Retinal pigment epithelial cell (primary cell): ENCODE measurements around the gene EDEM3.
"Not testable (repeated sequence)": the region's sequence is repeated elsewhere in the genome, so short reads cannot be mapped to it uniquely, and the experiment has no call there.

Experiments used
- DNase-seq: peaks from one replicate; pipeline ENCODE4 v3.0.0-alpha.2; 2010; ENCODE audit warnings: low read depth
- H3K4me3 ChIP-seq: 2 replicates; pipeline ENCODE4 v1.5.1; 2011; ENCODE audit warnings: mild to moderate bottlenecking, low read length, control low read depth, moderate library complexity
- TF ChIP-seq, protein P1 (sequence below): conservative IDR thresholded peaks from 2 replicates; pipeline ENCODE4 v1.5.1; 2011; ENCODE audit warnings: low read depth, low read length, control low read depth, inconsistent platforms

Gene EDEM3

DNA sequence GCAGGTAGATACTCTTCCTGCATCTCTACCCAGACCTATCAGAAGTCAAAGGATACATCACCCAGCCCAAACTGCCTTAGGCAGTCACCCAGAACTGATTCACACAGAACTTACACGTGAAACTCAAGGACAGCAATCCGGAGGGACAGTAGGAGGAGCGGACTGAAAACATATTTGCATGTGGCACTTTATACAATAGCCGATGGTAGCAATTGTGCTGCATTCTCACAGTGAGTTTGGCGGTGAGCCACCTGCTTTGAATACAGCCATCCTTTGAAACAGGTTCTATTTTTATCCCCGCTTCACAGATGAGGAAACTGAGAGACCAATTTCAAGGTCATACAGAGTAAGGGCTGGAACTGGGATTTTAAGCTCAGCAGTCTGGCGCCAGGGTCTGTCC is 69.5 kb downstream of the EDEM3 start:
- DNase-seq = no peak
- TF ChIP-seq, protein P1, sequence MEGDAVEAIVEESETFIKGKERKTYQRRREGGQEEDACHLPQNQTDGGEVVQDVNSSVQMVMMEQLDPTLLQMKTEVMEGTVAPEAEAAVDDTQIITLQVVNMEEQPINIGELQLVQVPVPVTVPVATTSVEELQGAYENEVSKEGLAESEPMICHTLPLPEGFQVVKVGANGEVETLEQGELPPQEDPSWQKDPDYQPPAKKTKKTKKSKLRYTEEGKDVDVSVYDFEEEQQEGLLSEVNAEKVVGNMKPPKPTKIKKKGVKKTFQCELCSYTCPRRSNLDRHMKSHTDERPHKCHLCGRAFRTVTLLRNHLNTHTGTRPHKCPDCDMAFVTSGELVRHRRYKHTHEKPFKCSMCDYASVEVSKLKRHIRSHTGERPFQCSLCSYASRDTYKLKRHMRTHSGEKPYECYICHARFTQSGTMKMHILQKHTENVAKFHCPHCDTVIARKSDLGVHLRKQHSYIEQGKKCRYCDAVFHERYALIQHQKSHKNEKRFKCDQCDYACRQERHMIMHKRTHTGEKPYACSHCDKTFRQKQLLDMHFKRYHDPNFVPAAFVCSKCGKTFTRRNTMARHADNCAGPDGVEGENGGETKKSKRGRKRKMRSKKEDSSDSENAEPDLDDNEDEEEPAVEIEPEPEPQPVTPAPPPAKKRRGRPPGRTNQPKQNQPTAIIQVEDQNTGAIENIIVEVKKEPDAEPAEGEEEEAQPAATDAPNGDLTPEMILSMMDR = no peak
- no peak overlapping the region for H3K4me3 ChIP-seq

DNA sequence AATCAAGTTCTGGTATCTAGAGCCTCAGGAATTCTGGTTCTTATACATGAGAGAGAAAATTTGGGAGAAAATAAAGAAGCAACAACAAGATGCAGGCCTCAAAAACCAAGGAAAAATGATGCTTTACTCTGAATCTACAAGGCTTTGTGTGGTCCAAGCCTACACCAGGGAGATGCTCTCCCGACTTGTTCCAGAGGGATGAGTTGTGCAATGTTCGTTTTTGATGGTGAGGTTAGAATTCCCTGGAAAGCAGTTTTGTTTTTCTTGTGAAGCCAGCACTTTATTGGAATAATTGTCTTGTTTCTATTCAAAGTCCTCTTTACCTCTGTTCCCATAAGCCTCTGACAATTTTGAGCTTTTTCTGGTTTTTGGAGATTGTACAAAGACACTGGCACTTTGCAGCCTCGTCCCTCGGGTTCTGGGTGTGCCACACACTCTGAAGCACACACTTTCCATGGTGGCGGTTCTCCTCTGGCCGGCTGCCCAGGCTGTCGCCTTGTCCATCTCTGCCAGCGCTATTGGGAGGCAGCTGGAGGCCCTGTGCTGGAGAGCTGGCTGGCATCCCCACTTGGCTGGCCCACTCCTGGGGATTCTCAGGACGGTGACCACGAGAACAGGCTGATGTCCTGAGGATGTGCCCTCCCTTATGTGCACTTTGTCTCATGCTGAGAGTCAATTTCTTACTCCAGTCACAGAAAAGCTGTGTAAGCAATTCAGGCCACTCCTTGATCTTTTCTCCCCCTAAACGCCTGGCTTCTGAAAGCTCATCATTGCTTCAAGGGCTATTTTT is 70.2 kb downstream of the EDEM3 start:
- DNase-seq = no peak
- TF ChIP-seq, protein P1 = no peak
- H3K4me3 ChIP-seq = no peak overlapping the region

GRCh38 chr1:184682956-184683355 is 71.7 kb downstream of the EDEM3 start:
- TF ChIP-seq, protein P1 = no peak
- no peak overlapping the region for H3K4me3 ChIP-seq
- no peak for DNase-seq

GRCh38 chr1:184680611-184681225 is 73.9 kb downstream of the EDEM3 start:
- not testable (repeated sequence) for DNase-seq, H3K4me3 ChIP-seq

DNA sequence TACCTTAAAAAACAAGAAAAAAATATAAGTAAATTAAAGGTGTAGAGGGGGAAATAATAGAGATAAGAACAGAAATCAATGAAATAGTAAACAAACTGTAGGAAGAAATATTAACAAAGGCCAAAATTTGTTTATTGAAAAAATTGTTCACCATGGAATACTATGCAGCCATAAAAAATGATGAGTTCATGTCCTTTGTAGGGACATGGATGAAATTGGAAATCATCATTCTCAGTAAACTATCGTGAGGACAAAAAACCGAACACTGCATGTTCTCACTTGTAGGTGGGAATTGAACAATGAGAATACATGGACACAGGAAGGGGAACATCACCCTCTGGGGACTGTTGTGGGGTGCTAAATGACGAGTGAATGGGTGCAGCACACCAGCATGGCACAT is 75.2 kb downstream of the EDEM3 start:
- H3K4me3 ChIP-seq, DNase-seq: not testable (repeated sequence)

DNA sequence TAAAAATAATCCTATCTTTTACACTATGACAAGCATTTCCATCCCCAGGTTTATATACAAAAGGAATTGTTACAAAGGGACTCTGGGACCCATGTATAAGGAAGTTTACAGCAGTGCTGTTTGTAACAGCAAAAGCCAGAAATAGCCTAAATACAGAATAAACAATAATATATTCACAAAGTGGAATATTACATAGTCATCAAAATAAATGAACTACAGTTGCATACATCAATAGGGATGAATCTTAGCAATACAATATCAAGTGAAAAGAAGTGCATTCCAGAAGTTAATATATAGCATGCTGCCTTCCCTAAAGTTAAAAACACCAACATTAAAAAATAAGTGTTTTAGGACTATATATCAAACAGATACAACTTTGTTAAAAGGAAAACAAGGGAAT is 77.3 kb downstream of the EDEM3 start:
- TF ChIP-seq, protein P1 = no peak
- H3K4me3 ChIP-seq = no peak overlapping the region
- DNase-seq = no peak

DNA sequence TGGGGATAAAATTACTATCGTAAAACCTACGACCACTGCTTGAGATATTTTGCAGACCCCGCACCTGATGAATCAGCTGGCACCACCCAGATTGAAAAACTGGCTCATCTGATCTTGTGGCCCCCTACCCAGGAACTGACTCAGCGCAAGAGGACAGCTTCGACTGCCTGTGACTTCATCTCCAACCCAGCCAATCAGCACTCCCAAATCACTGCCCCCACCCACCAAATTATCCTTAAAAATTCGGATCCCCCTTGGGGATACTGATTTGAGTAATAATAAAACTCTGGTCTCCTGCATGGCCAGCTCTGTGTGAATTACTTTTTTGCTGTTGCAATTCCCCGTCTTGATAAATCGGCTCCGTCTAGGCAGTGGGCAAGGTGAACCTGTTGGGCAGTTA is 81.4 kb downstream of the EDEM3 start:
- no peak for DNase-seq
- H3K4me3 ChIP-seq = no peak overlapping the region
- TF ChIP-seq, protein P1 = no peak

GRCh38 chr1:184672013-184672726 is 82.5 kb downstream of the EDEM3 start:
- TF ChIP-seq, protein P1 = no peak
- H3K4me3 ChIP-seq = no peak overlapping the region
- DNase-seq = no peak
